ENCODE measurements around the gene CARD6.

GRCh38 chr5:40823459-40823858, 17.7 kb upstream of the CARD6 start:
- TF ChIP-seq, protein P1, sequence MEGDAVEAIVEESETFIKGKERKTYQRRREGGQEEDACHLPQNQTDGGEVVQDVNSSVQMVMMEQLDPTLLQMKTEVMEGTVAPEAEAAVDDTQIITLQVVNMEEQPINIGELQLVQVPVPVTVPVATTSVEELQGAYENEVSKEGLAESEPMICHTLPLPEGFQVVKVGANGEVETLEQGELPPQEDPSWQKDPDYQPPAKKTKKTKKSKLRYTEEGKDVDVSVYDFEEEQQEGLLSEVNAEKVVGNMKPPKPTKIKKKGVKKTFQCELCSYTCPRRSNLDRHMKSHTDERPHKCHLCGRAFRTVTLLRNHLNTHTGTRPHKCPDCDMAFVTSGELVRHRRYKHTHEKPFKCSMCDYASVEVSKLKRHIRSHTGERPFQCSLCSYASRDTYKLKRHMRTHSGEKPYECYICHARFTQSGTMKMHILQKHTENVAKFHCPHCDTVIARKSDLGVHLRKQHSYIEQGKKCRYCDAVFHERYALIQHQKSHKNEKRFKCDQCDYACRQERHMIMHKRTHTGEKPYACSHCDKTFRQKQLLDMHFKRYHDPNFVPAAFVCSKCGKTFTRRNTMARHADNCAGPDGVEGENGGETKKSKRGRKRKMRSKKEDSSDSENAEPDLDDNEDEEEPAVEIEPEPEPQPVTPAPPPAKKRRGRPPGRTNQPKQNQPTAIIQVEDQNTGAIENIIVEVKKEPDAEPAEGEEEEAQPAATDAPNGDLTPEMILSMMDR (IDR thresholded peaks at IDR 0.05), result no peak
- TF ChIP-seq EZH2 (IDR thresholded peaks at IDR 0.05), result no peak
